Memory B cell (primary cell): ENCODE measurements around the gene ARAP2.
A peak's percentile ranks its signal among the peaks of the same experiment; 100 is the strongest.

ENCODE experiments used
- ATAC-seq: fragments of 150-1000 bp; cut with Tn5 transposase; 2 replicates; pipeline ENCODE4 v1.10.0; 2021; ENCODE audit warnings: low read depth, mild to moderate bottlenecking, moderate library complexity
- DNase-seq, 2 donors: peaks; one replicate each; pipeline ENCODE4 v3.0.0; 2022; ENCODE audit warnings: low spot score in 2 of 2
- H3K27ac Mint-ChIP-seq: one replicate; pipeline ENCODE4 v1.8.0; 2022; ENCODE audit warnings: mild to moderate bottlenecking, moderate library complexity, mixed read lengths
- H3K27me3 Mint-ChIP-seq: one replicate; pipeline ENCODE4 v1.8.0; 2022; ENCODE audit warnings: mixed read lengths
- H3K36me3 Mint-ChIP-seq: one replicate; pipeline ENCODE4 v1.8.0; 2022; ENCODE audit warnings: mild to moderate bottlenecking, mixed read lengths
- H3K4me1 Mint-ChIP-seq: one replicate; pipeline ENCODE4 v1.8.0; 2022; ENCODE audit warnings: mixed read lengths
- H3K4me3 Mint-ChIP-seq: one replicate; pipeline ENCODE4 v1.8.0; 2022; ENCODE audit warnings: mild to moderate bottlenecking, moderate library complexity, mixed read lengths
- H3K9me3 Mint-ChIP-seq: one replicate; pipeline ENCODE4 v1.8.0; 2022; ENCODE audit warnings: mixed read lengths

The ARAP2 gene

GRCh38 chr4:36277533-36277932, 33.2 kb upstream of the ARAP2 start:
- Mint-ChIP-seq H3K9me3 (no peaks in the 10 kb centered on the region), H3K27ac (no peak overlapping the region), H3K36me3 (peaks cover 2% of the 10 kb centered on the region), H3K27me3 (peaks cover 2% of the 10 kb centered on the region), H3K4me3 (no peak overlapping the region), H3K4me1 (no peaks in the 10 kb centered on the region)
- ATAC-seq (no peak), DNase-seq (no peak)

- Mint-ChIP-seq H3K27ac (no peak overlapping the region), H3K36me3 (no peaks in the 10 kb centered on the region), H3K4me1 (peaks cover 3% of the 10 kb centered on the region), H3K4me3 (no peak overlapping the region), H3K27me3 (no peaks in the 10 kb centered on the region), H3K9me3 (no peaks in the 10 kb centered on the region)
- ATAC-seq (no peak), DNase-seq (no peak)
Observed at GRCh38 chr4:36274158-36274557, 29.8 kb upstream of the ARAP2 start.

GRCh38 chr4:36273276-36273675, 29.0 kb upstream of the ARAP2 start:
- ATAC-seq (no peak), DNase-seq (no peak)
- Mint-ChIP-seq H3K9me3 (no peaks in the 10 kb centered on the region), H3K27ac (no peak overlapping the region), H3K4me3 (no peak overlapping the region), H3K36me3 (no peaks in the 10 kb centered on the region), H3K4me1 (peaks cover 5% of the 10 kb centered on the region), H3K27me3 (no peaks in the 10 kb centered on the region)

GRCh38 chr4:36269533-36270173, 25.3 kb upstream of the ARAP2 start:
- Mint-ChIP-seq H3K27me3 (no peaks in the 10 kb centered on the region), H3K27ac (no peak overlapping the region), H3K4me3 (no peak overlapping the region), H3K36me3 (no peaks in the 10 kb centered on the region), H3K4me1 (peaks cover 9% of the 10 kb centered on the region), H3K9me3 (no peaks in the 10 kb centered on the region)
- ATAC-seq = no peak
- no peak for DNase-seq

GRCh38 chr4:36269101-36269500, 24.8 kb upstream of the ARAP2 start:
- peak; percentile 90 for ATAC-seq
- peaks cover 12% of the 10 kb centered on the region for H3K4me1 Mint-ChIP-seq
- no peak overlapping the region for H3K4me3 Mint-ChIP-seq
- no peak for DNase-seq
- H3K27me3 Mint-ChIP-seq = no peaks in the 10 kb centered on the region
- H3K27ac Mint-ChIP-seq = no peak overlapping the region
- no peaks in the 10 kb centered on the region for H3K36me3 Mint-ChIP-seq
- H3K9me3 Mint-ChIP-seq = no peaks in the 10 kb centered on the region

GRCh38 chr4:36267486-36268268, 23.4 kb upstream of the ARAP2 start:
- H3K36me3 Mint-ChIP-seq = no peaks in the 10 kb centered on the region
- H3K4me3 Mint-ChIP-seq = no peak overlapping the region
- H3K9me3 Mint-ChIP-seq = no peaks in the 10 kb centered on the region
- H3K27ac Mint-ChIP-seq = no peak overlapping the region
- no peak for DNase-seq
- H3K4me1 Mint-ChIP-seq = peaks cover 14% of the 10 kb centered on the region
- ATAC-seq = no peak
- no peaks in the 10 kb centered on the region for H3K27me3 Mint-ChIP-seq

- peaks cover 13% of the 10 kb centered on the region for H3K4me1 Mint-ChIP-seq
- H3K27ac Mint-ChIP-seq = no peak overlapping the region
- H3K4me3 Mint-ChIP-seq = no peak overlapping the region
- DNase-seq (no peak), ATAC-seq (no peak)
- H3K36me3 Mint-ChIP-seq = no peaks in the 10 kb centered on the region
- H3K27me3 Mint-ChIP-seq = no peaks in the 10 kb centered on the region
- H3K9me3 Mint-ChIP-seq = no peaks in the 10 kb centered on the region
Observed at GRCh38 chr4:36264207-36264826, 20.0 kb upstream of the ARAP2 start.

- H3K27me3 Mint-ChIP-seq = no peaks in the 10 kb centered on the region
- no peaks in the 10 kb centered on the region for H3K36me3 Mint-ChIP-seq
- H3K9me3 Mint-ChIP-seq = no peaks in the 10 kb centered on the region
- peaks cover 17% of the 10 kb centered on the region for H3K4me1 Mint-ChIP-seq
- DNase-seq (no peak), ATAC-seq (no peak)
- H3K4me3 Mint-ChIP-seq = no peak overlapping the region
- no peak overlapping the region for H3K27ac Mint-ChIP-seq
Observed at GRCh38 chr4:36260731-36261130, 16.4 kb upstream of the ARAP2 start.

GRCh38 chr4:36256398-36256891, 12.1 kb upstream of the ARAP2 start:
- no peak for DNase-seq
- ATAC-seq = peak; percentile 7
- Mint-ChIP-seq H3K36me3 (no peaks in the 10 kb centered on the region), H3K4me3 (peak overlapping the region; percentile 63), H3K27ac (peak overlapping the region; percentile 92), H3K27me3 (no peaks in the 10 kb centered on the region), H3K9me3 (no peaks in the 10 kb centered on the region), H3K4me1 (peaks cover 22% of the 10 kb centered on the region)

GRCh38 chr4:36255577-36255976, 11.3 kb upstream of the ARAP2 start:
- H3K36me3 Mint-ChIP-seq = no peaks in the 10 kb centered on the region
- peak overlapping the region; percentile 92 for H3K27ac Mint-ChIP-seq
- H3K9me3 Mint-ChIP-seq = no peaks in the 10 kb centered on the region
- ATAC-seq = peak; percentile 91
- DNase-seq = peak; percentile 15 to 31
- no peaks in the 10 kb centered on the region for H3K27me3 Mint-ChIP-seq
- peaks cover 22% of the 10 kb centered on the region for H3K4me1 Mint-ChIP-seq
- H3K4me3 Mint-ChIP-seq = peak overlapping the region; percentile 71

GRCh38 chr4:36254371-36254770, 10.1 kb upstream of the ARAP2 start:
- H3K27ac Mint-ChIP-seq = peak overlapping the region; percentile 43
- no peaks in the 10 kb centered on the region for H3K36me3 Mint-ChIP-seq
- DNase-seq = no peak
- H3K4me1 Mint-ChIP-seq = peaks cover 25% of the 10 kb centered on the region
- H3K9me3 Mint-ChIP-seq = no peaks in the 10 kb centered on the region
- H3K4me3 Mint-ChIP-seq = no peak overlapping the region
- ATAC-seq = no peak
- no peaks in the 10 kb centered on the region for H3K27me3 Mint-ChIP-seq

- ATAC-seq (no peak), DNase-seq (no peak)
- Mint-ChIP-seq H3K4me1 (peaks cover 25% of the 10 kb centered on the region), H3K9me3 (no peaks in the 10 kb centered on the region), H3K36me3 (no peaks in the 10 kb centered on the region), H3K27ac (no peak overlapping the region), H3K27me3 (no peaks in the 10 kb centered on the region), H3K4me3 (no peak overlapping the region)
Observed at GRCh38 chr4:36251983-36252382, 7.7 kb upstream of the ARAP2 start.

- H3K27me3 Mint-ChIP-seq = no peaks in the 10 kb centered on the region
- no peaks in the 10 kb centered on the region for H3K9me3 Mint-ChIP-seq
- H3K4me1 Mint-ChIP-seq = peaks cover 18% of the 10 kb centered on the region
- ATAC-seq (no peak), DNase-seq (no peak)
- H3K4me3 Mint-ChIP-seq = no peak overlapping the region
- no peak overlapping the region for H3K27ac Mint-ChIP-seq
- H3K36me3 Mint-ChIP-seq = no peaks in the 10 kb centered on the region
Observed at GRCh38 chr4:36249610-36250009, 5.3 kb upstream of the ARAP2 start.
